ENCODE data around the gene BST1.

BST1 gene

DNA sequence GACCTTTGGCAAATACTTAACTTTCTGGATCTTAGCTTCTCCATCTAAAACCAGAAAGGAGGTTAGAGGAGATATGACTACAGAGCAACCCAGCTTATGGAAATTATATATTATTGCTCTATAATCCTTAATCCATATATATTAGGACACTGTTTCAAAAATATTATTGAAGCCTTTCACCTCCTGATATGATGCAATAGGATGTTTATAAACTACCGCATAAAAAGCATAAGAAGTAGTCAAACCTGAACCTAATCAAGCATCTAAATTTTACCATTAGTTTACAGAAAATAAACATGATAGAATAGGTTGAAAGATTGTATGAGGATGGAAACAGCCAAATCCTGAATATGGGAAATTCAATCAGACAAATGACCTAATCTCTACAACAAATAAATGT lies 26.8 kb upstream of the BST1 start:
- no peaks in the 10 kb centered on the region for H3K27me3 ChIP-seq (ENCODE audit: control insufficient read depth, insufficient read depth, low read length)
- no peak overlapping the region for H3K4me3 ChIP-seq (ENCODE audit: low read depth, low read length)
- H3K27ac ChIP-seq (ENCODE audit: low read depth, low read length): no peak overlapping the region
- H3K36me3 ChIP-seq (ENCODE audit: control insufficient read depth, insufficient read depth, low read length): peaks cover 26% of the 10 kb centered on the region; the same call in 1 of the 2 replicates
- H3K9ac ChIP-seq (ENCODE audit: low read depth, low read length): no peak overlapping the region
- no peaks in the 10 kb centered on the region for H3K9me3 ChIP-seq (ENCODE audit: control insufficient read depth, insufficient read depth, low read length)
- H3K4me1 ChIP-seq (ENCODE audit: control insufficient read depth, insufficient read depth, low read length): peaks cover 17% of the 10 kb centered on the region

DNA sequence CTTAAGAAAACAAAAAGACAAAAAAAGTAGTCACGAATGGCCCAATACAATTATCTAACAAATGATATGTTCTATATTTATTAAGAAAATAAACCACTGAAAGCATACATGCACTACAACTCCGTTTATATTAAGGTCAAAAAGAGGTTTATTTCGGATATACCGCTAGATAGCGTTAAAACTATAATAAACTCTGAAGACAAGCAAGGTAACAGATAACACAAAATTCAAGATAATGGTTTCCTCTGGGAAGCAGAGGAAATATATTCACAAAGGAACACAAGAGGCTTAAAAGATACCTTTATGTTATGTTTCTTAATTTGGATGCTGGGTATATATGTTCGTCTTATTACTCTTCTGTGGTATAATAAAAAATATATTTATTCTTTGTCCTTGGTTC lies 26.0 kb upstream of the BST1 start:
- H3K27ac ChIP-seq (ENCODE audit: low read depth, low read length): no peak overlapping the region
- peaks cover 17% of the 10 kb centered on the region for H3K4me1 ChIP-seq (ENCODE audit: control insufficient read depth, insufficient read depth, low read length)
- no peaks in the 10 kb centered on the region for H3K27me3 ChIP-seq (ENCODE audit: control insufficient read depth, insufficient read depth, low read length)
- H3K36me3 ChIP-seq (ENCODE audit: control insufficient read depth, insufficient read depth, low read length): peaks cover 23% of the 10 kb centered on the region; the same call in 1 of the 2 replicates
- no peak overlapping the region for H3K4me3 ChIP-seq (ENCODE audit: low read depth, low read length)
- H3K9me3 ChIP-seq (ENCODE audit: control insufficient read depth, insufficient read depth, low read length): no peaks in the 10 kb centered on the region
- H3K9ac ChIP-seq (ENCODE audit: low read depth, low read length): no peak overlapping the region

- no peak overlapping the region for H3K9ac ChIP-seq (ENCODE audit: low read depth, low read length)
- H3K4me1 ChIP-seq (ENCODE audit: control insufficient read depth, insufficient read depth, low read length): peaks cover 18% of the 10 kb centered on the region
- H3K27me3 ChIP-seq (ENCODE audit: control insufficient read depth, insufficient read depth, low read length): no peaks in the 10 kb centered on the region
- H3K9me3 ChIP-seq (ENCODE audit: control insufficient read depth, insufficient read depth, low read length): no peaks in the 10 kb centered on the region
- H3K36me3 ChIP-seq (ENCODE audit: control insufficient read depth, insufficient read depth, low read length): peaks cover 16% of the 10 kb centered on the region; the same call in 1 of the 2 replicates
- 0 out of 2 replicates have a peak overlapping the region, but pooled peaks have one; percentile 36 for H3K4me3 ChIP-seq (ENCODE audit: low read depth, low read length)
- peak overlapping the region; percentile 77 for H3K27ac ChIP-seq (ENCODE audit: low read depth, low read length)
Measured at GRCh38 chr4:15677507-15677988, 25.3 kb upstream of the BST1 start.

DNA sequence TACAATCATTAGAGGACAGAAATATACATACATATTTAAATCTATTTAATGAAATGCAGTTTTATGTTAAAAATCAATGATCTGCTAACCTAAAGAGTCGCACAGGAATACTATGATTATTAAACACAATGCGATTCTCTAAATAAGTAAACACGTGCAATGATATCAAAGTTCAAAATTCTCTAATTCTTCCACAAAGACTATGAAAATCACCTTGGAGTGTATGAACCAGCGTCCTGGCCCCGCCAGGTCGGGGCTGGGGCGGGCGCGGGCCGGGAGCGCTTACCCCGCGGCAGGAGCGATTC lies 21.8 kb upstream of the BST1 start:
- H3K27me3 ChIP-seq (ENCODE audit: control insufficient read depth, insufficient read depth, low read length): no peaks in the 10 kb centered on the region
- peaks cover 45% of the 10 kb centered on the region for H3K4me1 ChIP-seq (ENCODE audit: control insufficient read depth, insufficient read depth, low read length)
- peak overlapping the region; percentile 80 for H3K9ac ChIP-seq (ENCODE audit: low read depth, low read length)
- peaks cover 13% of the 10 kb centered on the region; the same call in 1 of the 2 replicates for H3K36me3 ChIP-seq (ENCODE audit: control insufficient read depth, insufficient read depth, low read length)
- H3K4me3 ChIP-seq (ENCODE audit: low read depth, low read length): peak overlapping the region; percentile 95
- H3K9me3 ChIP-seq (ENCODE audit: control insufficient read depth, insufficient read depth, low read length): no peaks in the 10 kb centered on the region
- peak overlapping the region; percentile 99 for H3K27ac ChIP-seq (ENCODE audit: low read depth, low read length)

- Histone ChIP-seq H3K9ac (ENCODE audit: low read depth, low read length) (peak within 1 kb of the TSS; percentile 96), H3K27me3 (ENCODE audit: control insufficient read depth, insufficient read depth, low read length) (no peaks in the 10 kb centered on the region), H3K4me1 (ENCODE audit: control insufficient read depth, insufficient read depth, low read length) (peaks cover 45% of the 10 kb centered on the region), H3K4me3 (ENCODE audit: low read depth, low read length) (peak within 1 kb of the TSS; percentile 95), H3K9me3 (ENCODE audit: control insufficient read depth, insufficient read depth, low read length) (no peaks in the 10 kb centered on the region), H3K27ac (ENCODE audit: low read depth, low read length) (peak within 1 kb of the TSS; percentile 99), H3K36me3 (ENCODE audit: control insufficient read depth, insufficient read depth, low read length) (peaks cover 19% of the 10 kb centered on the region)
Measured at GRCh38 chr4:15681372-15682241, 21.3 kb upstream of the BST1 start, which contains the start of gene FAM200B. TSS of gene FAM200B (plus strand) at chr4:15681827. CDS start at chr4:15686978, 5,151 bp downstream.

DNA sequence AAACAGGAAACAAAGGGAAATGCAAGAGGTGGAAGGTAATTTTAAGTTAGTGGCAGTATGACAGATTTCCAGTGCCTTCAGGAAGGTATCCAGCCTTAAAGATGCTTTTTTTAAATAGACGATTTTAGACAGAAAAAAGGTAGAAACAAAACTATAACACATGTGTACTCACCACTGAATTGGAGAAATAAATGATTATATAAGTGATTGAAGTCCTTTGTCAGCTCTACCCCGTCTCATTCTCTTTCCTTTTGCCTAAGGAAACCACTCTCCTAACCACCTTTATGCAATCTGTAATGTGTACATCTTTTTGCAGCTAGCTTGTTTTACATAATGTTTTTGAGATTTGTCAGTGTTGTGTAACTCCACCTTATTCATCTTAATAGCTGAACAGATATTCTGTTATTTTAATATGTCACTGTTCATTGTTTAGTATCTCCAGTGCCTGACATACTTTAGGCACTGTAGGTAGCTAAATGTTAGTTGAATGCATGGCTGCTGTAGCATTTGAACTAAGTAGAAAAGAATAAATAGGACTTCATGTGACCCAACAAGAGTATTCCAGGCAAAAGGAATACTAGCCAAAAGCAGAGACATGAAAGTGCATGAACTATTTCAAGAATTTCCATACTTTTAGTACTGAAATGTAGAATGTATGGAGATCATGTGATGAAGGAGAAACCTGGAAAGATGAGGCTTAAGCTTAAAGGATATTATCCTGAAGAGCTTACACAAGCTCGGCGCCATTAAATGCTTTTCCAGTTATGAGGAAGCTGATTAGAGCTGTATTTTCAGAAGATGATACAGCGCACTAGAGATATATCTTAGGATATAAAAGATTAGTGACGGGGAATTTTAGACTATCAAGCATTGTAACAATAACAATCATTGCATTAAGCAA lies 20.4 kb upstream of the BST1 start:
- Histone ChIP-seq H3K27ac (ENCODE audit: low read depth, low read length) (peak overlapping the region; percentile 99), H3K36me3 (ENCODE audit: control insufficient read depth, insufficient read depth, low read length) (peaks cover 26% of the 10 kb centered on the region), H3K4me1 (ENCODE audit: control insufficient read depth, insufficient read depth, low read length) (peaks cover 40% of the 10 kb centered on the region), H3K27me3 (ENCODE audit: control insufficient read depth, insufficient read depth, low read length) (no peaks in the 10 kb centered on the region), H3K9ac (ENCODE audit: low read depth, low read length) (peak overlapping the region; percentile 96), H3K4me3 (ENCODE audit: low read depth, low read length) (peak overlapping the region; percentile 95), H3K9me3 (ENCODE audit: control insufficient read depth, insufficient read depth, low read length) (no peaks in the 10 kb centered on the region)

- Histone ChIP-seq H3K4me3 (ENCODE audit: low read depth, low read length) (peak overlapping the region; percentile 95), H3K4me1 (ENCODE audit: control insufficient read depth, insufficient read depth, low read length) (peaks cover 35% of the 10 kb centered on the region), H3K27ac (ENCODE audit: low read depth, low read length) (peak overlapping the region; percentile 99), H3K9me3 (ENCODE audit: control insufficient read depth, insufficient read depth, low read length) (no peaks in the 10 kb centered on the region), H3K9ac (ENCODE audit: low read depth, low read length) (peak overlapping the region; percentile 96; the same call in 1 of the 2 replicates), H3K27me3 (ENCODE audit: control insufficient read depth, insufficient read depth, low read length) (no peaks in the 10 kb centered on the region), H3K36me3 (ENCODE audit: control insufficient read depth, insufficient read depth, low read length) (peaks cover 27% of the 10 kb centered on the region)
Measured at GRCh38 chr4:15683143-15683495, 19.7 kb upstream of the BST1 start.

DNA sequence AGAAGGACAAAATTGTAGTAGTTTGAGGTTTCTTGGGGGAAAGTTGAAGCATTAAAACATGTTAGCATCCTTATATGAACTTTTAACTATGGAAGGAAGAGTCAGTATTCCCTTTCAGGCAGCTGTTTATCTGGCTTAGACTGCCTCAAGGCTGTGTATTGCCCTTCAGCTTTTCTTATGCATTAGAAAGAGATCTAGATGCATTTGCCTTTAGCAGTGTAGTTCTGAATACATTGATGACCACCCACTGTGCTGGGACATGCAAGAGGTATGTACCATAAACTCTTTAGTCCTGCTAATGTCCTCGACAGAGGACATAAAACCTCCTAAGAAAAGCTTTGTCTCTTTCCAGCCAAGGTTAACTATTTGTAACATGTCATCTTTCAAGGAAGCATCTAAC lies 18.4 kb upstream of the BST1 start:
- Histone ChIP-seq H3K27me3 (ENCODE audit: control insufficient read depth, insufficient read depth, low read length) (no peaks in the 10 kb centered on the region), H3K27ac (ENCODE audit: low read depth, low read length) (peak overlapping the region; percentile 86), H3K4me3 (ENCODE audit: low read depth, low read length) (peak overlapping the region; percentile 95), H3K9me3 (ENCODE audit: control insufficient read depth, insufficient read depth, low read length) (no peaks in the 10 kb centered on the region), H3K4me1 (ENCODE audit: control insufficient read depth, insufficient read depth, low read length) (peaks cover 28% of the 10 kb centered on the region), H3K36me3 (ENCODE audit: control insufficient read depth, insufficient read depth, low read length) (peaks cover 40% of the 10 kb centered on the region), H3K9ac (ENCODE audit: low read depth, low read length) (peak overlapping the region; percentile 62)

- Histone ChIP-seq H3K4me1 (ENCODE audit: control insufficient read depth, insufficient read depth, low read length) (peaks cover 44% of the 10 kb centered on the region), H3K9me3 (ENCODE audit: control insufficient read depth, insufficient read depth, low read length) (no peaks in the 10 kb centered on the region), H3K27ac (ENCODE audit: low read depth, low read length) (no peak overlapping the region), H3K27me3 (ENCODE audit: control insufficient read depth, insufficient read depth, low read length) (no peaks in the 10 kb centered on the region), H3K4me3 (ENCODE audit: low read depth, low read length) (no peak overlapping the region), H3K9ac (ENCODE audit: low read depth, low read length) (no peak overlapping the region), H3K36me3 (ENCODE audit: control insufficient read depth, insufficient read depth, low read length) (peaks cover 37% of the 10 kb centered on the region)
Measured at GRCh38 chr4:15688051-15688450, 14.8 kb upstream of the BST1 start.

GRCh38 chr4:15689540-15689939 lies 13.3 kb upstream of the BST1 start:
- H3K9ac ChIP-seq (ENCODE audit: low read depth, low read length): no peak overlapping the region
- peaks cover 37% of the 10 kb centered on the region for H3K36me3 ChIP-seq (ENCODE audit: control insufficient read depth, insufficient read depth, low read length)
- peaks cover 30% of the 10 kb centered on the region for H3K4me1 ChIP-seq (ENCODE audit: control insufficient read depth, insufficient read depth, low read length)
- no peaks in the 10 kb centered on the region for H3K27me3 ChIP-seq (ENCODE audit: control insufficient read depth, insufficient read depth, low read length)
- H3K27ac ChIP-seq (ENCODE audit: low read depth, low read length): peak overlapping the region; percentile 96
- no peaks in the 10 kb centered on the region for H3K9me3 ChIP-seq (ENCODE audit: control insufficient read depth, insufficient read depth, low read length)
- no peak overlapping the region for H3K4me3 ChIP-seq (ENCODE audit: low read depth, low read length)

All from HUES48 (cell line).